ENCODE results near the gene AGPAT4.

Gene AGPAT4

GRCh38 chr6:161279677-161280415, 6.0 kb upstream of the AGPAT4 start:
- no peak for DNase-seq

- DNase-seq: no peak
Observed at GRCh38 chr6:161276605-161277155, 2.8 kb upstream of the AGPAT4 start.

- DNase-seq: no peak
Observed at GRCh38 chr6:161274898-161275297, 1.0 kb upstream of the AGPAT4 start.

- DNase-seq: no peak
Observed at GRCh38 chr6:161274488-161274858, 612 bp upstream of the AGPAT4 start.

- no peak for DNase-seq
Observed at GRCh38 chr6:161273274-161273751, 548 bp downstream of the AGPAT4 start.

- no peak for DNase-seq
Observed at GRCh38 chr6:161272635-161273273, 1.1 kb downstream of the AGPAT4 start.

GRCh38 chr6:161271343-161272030, 2.4 kb downstream of the AGPAT4 start:
- DNase-seq: no peak

- no peak for DNase-seq
Observed at GRCh38 chr6:161270116-161270515, 3.7 kb downstream of the AGPAT4 start.

GRCh38 chr6:161269310-161269709, 4.6 kb downstream of the AGPAT4 start:
- no peak for DNase-seq

GRCh38 chr6:161268531-161269210, 5.2 kb downstream of the AGPAT4 start:
- DNase-seq: no peak

- DNase-seq: no peak
Observed at GRCh38 chr6:161266513-161267230, 7.2 kb downstream of the AGPAT4 start.

- no peak for DNase-seq
Observed at GRCh38 chr6:161265975-161266374, 7.9 kb downstream of the AGPAT4 start.

GRCh38 chr6:161265554-161265953, 8.3 kb downstream of the AGPAT4 start:
- DNase-seq: no peak

- no peak for DNase-seq
Observed at GRCh38 chr6:161264181-161264580, 9.7 kb downstream of the AGPAT4 start.

GRCh38 chr6:161261816-161262215, 12.0 kb downstream of the AGPAT4 start:
- no peak for DNase-seq

GRCh38 chr6:161261325-161261724, 12.5 kb downstream of the AGPAT4 start:
- no peak for DNase-seq

GRCh38 chr6:161259302-161259701, 14.6 kb downstream of the AGPAT4 start:
- DNase-seq: no peak

- DNase-seq: no peak
Observed at GRCh38 chr6:161257793-161258457, 15.9 kb downstream of the AGPAT4 start.

GRCh38 chr6:161256407-161256806, 17.5 kb downstream of the AGPAT4 start:
- DNase-seq: no peak

GRCh38 chr6:161255518-161255917, 18.3 kb downstream of the AGPAT4 start:
- no peak for DNase-seq

- DNase-seq: no peak
Observed at GRCh38 chr6:161254464-161255253, 19.2 kb downstream of the AGPAT4 start.

All from AML-193 (cell line).